ENCODE results near the gene FBP2. TPM values are rescaled to one million over a fixed set of nuclear protein-coding genes. Genes with fewer than 3 reads are reported as not detected.

The FBP2 gene
- not detected in 2 replicates for total RNA-seq

GRCh38 chr9:94593459-94594345, at the start of gene FBP2:
FBP2 (minus strand) TSS chr9:94593824; CDS start chr9:94593726, 98 bp downstream.
- intact Hi-C loops (cut with micrococcal nuclease) = no loop called here

- intact Hi-C loops (cut with micrococcal nuclease) = no loop called here
Measured at GRCh38 chr9:94643176-94643575, 49.6 kb upstream of the FBP2 start.

- intact Hi-C loops (cut with micrococcal nuclease) = no loop called here
Measured at GRCh38 chr9:94642501-94642900, 48.9 kb upstream of the FBP2 start.

GRCh38 chr9:94639999-94640376, 46.4 kb upstream of the FBP2 start:
- intact Hi-C loops (cut with micrococcal nuclease) = no loop called here

GRCh38 chr9:94639061-94639998, 45.7 kb upstream of the FBP2 start, which contains the start of gene FBP1:
FBP1 (minus strand) TSS chr9:94639518; CDS start chr9:94639310, 208 bp downstream.
- intact Hi-C loops (cut with micrococcal nuclease) = no loop called here

GRCh38 chr9:94638335-94639060, 44.9 kb upstream of the FBP2 start:
- intact Hi-C loops (cut with micrococcal nuclease) = no loop called here

- intact Hi-C loops (cut with micrococcal nuclease) = no loop called here
Measured at GRCh38 chr9:94632737-94633136, 39.1 kb upstream of the FBP2 start.

GRCh38 chr9:94631599-94631998, 38.0 kb upstream of the FBP2 start:
- intact Hi-C loops (cut with micrococcal nuclease) = no loop called here

- intact Hi-C loops (cut with micrococcal nuclease) = no loop called here
Measured at GRCh38 chr9:94630833-94631232, 37.2 kb upstream of the FBP2 start.

GRCh38 chr9:94630281-94630680, 36.7 kb upstream of the FBP2 start:
- intact Hi-C loops (cut with micrococcal nuclease) = no loop called here

- intact Hi-C loops (cut with micrococcal nuclease) = no loop called here
Measured at GRCh38 chr9:94627287-94627686, 33.7 kb upstream of the FBP2 start.

GRCh38 chr9:94625835-94626234, 32.2 kb upstream of the FBP2 start:
- intact Hi-C loops (cut with micrococcal nuclease) = no loop called here

GRCh38 chr9:94624629-94625028, 31.0 kb upstream of the FBP2 start:
- intact Hi-C loops (cut with micrococcal nuclease) = no loop called here

GRCh38 chr9:94623253-94623652, 29.6 kb upstream of the FBP2 start:
- intact Hi-C loops (cut with micrococcal nuclease) = no loop called here

- intact Hi-C loops (cut with micrococcal nuclease) = no loop called here
Measured at GRCh38 chr9:94622087-94622800, 28.6 kb upstream of the FBP2 start.

- intact Hi-C loops (cut with micrococcal nuclease) = no loop called here
Measured at GRCh38 chr9:94619026-94619425, 25.4 kb upstream of the FBP2 start.

GRCh38 chr9:94613003-94613402, 19.4 kb upstream of the FBP2 start:
- intact Hi-C loops (cut with micrococcal nuclease) = no loop called here

GRCh38 chr9:94612071-94612470, 18.4 kb upstream of the FBP2 start:
- intact Hi-C loops (cut with micrococcal nuclease) = no loop called here

- intact Hi-C loops (cut with micrococcal nuclease) = no loop called here
Measured at GRCh38 chr9:94611638-94612068, 18.0 kb upstream of the FBP2 start.

- intact Hi-C loops (cut with micrococcal nuclease) = no loop called here
Measured at GRCh38 chr9:94610181-94610606, 16.6 kb upstream of the FBP2 start.

- intact Hi-C loops (cut with micrococcal nuclease) = no loop called here
Measured at GRCh38 chr9:94607423-94607691, 13.7 kb upstream of the FBP2 start.

Measured in T-helper 2 cell treated with Interferon-gamma antibody and Interleukin-4, amounts not matched to agents 100 ng/mL and 5 ng/mL, for 36 hours (primary cell).